HG02852 (cell line): Measurements from ENCODE around the gene MAP4K3.

Source experiments
- ATAC-seq: cut with Tn5 transposase; IDR thresholded peaks from one replicate; pipeline ENCODE4 v1.9.1; 2021; ENCODE audit warnings: mild to moderate bottlenecking, moderate library complexity; ENCODE audit not compliant: unreplicated experiment

The MAP4K3 gene

DNA sequence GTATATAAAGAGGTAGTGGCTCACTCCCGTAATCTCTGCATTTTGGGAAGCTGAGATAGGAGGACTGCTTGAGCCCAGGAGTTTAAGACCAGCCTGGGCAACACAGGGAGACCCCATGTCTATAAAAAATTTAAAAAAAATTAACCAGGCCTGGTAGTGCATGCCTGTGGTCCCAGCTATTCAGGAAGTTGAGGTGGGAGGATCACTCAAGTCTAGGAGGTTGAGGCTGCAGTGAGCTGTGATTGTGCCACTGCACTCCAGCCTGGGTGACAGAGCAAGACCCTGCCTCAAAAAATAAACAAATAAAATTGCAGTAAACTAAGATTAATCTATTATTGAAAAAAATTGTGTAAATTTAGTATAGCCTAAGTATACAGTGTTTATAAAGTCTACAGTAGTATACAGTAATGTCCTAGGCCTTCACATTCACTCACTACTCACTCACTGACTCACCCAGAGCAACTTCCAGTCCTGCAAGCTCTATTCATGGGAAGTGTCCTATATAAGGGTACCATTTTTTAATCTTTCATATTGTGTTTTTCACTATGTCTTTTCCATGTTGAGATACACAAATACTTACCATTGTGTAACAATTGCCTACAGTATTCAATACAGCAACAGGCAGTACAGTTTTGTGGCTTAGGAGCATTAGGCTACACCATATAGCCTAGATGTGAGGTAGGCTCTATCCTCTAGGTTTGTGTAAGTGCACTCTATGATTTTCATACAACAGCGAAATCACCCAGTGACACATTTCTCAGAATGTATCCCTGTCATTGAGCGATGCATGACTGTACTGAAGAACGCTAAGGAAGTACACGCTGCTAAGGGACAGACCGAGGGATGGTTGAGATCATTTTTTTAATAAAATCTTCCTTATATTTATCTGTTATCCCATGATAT, 10.4 kb upstream of the MAP4K3 start:
- ATAC-seq: no peak

DNA sequence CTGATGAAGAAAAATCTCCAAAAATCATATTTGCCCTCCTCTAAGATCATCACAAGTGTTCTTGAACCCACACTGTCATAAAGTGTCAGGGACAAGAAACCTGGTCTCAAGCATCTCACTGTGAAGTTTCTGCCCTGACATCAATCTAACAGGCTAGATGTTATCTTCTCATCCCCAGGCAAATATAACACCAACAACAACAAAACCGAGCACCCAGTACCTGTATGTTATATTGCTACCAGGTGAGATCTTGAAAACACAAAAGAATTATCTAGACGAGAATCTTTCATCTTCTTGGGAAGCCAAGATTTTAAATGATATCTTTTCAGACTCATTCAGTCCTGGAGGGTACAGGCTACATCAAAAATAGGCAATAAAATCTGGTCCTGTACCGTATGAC, 8.8 kb upstream of the MAP4K3 start:
- no peak for ATAC-seq

DNA sequence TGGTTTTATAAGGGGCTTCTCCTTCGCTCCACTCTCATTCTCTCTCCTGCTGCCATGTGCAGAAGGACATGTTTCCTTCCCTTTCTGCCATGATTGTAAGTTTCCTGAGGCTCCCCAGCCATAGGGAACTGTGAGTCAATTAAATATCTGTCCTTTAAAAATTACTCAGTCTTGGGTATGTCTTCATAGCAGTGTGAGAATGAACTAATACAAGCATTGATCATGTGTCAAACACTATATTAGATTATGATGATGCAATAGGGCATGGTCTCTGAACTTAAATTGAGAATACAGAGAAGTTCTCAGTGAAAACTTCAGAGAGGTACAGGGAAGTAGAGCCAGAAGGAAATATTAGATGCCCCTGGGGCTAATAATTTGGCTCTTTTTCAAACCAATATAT, 5.9 kb upstream of the MAP4K3 start:
- ATAC-seq: no peak

DNA sequence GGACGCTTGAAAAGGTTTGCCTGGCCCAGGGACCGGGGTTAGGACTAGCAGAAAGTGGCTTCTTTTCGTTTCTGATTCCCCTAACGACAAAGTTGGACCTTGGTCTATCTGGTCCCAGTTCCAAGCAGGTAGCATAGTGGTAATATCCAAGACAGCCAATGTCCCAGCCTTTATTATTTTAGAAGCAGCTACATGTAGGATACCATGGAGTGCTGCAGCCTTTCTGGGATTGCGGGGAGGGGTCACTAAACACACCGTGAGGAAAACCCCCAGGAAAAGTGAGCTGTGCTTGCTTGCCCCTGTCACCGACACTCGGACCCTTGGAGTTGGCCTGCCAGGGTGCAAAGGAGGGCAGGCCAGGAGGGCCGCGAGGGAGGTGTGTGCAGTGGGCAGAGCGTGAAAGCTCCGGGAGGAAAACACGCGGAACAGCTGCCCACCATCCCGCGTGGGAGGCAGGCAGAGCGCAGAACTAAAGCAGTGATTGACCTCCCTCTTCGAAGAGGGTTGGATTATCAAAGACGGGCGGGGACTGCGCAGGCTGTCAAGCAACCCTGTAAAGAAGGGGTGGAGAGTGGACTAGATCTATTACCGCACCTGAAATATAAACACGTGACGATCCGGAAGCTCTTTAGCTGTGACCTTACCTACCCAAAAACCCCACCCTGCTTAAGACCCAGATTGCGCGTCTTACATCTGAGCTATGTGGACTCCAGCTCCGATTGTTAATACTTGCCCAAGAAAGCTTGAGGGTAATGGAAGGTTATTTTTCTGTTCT, 624 bp upstream of the MAP4K3 start:
- peak; percentile 38 for ATAC-seq

DNA sequence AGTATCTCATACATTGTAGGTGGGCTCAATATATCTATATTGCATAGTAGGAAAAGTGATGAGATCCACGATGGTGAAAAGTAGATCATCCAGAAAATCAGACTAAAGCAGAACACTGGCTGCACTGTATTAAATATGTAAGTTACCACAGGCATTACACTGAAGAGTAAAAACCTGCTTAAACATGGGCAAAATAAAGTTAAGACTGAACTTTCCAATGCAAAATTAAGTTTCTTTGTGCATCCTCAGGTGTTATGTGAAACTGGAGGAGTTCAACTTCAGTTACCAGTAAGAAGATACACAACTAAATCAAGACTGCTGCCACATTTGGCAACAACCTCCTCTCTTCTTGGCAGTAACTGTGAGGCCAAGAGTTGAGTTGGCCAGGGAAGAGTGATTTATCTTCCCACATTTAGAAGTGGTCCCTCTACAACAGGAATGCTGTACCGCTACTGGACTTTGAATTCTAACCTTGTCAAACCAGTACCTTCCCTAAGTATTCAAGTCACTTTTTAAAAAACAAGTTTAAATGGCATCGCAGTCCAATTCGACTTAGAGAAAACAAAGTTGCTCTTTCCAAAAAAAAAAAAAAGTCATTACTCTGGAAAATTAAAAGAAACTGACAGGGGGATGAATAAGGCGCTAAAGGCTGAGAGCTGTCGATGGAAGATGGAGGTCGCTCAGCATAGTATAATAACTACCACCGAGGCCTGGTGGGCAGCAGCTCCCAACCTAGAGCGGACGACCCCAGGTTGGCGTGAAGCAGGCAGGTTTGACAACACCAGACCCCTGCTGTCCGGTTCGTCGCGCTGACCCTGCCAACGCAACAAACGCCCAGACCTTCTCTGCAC, 1.1 kb downstream of the MAP4K3 start:
- ATAC-seq: no peak

DNA sequence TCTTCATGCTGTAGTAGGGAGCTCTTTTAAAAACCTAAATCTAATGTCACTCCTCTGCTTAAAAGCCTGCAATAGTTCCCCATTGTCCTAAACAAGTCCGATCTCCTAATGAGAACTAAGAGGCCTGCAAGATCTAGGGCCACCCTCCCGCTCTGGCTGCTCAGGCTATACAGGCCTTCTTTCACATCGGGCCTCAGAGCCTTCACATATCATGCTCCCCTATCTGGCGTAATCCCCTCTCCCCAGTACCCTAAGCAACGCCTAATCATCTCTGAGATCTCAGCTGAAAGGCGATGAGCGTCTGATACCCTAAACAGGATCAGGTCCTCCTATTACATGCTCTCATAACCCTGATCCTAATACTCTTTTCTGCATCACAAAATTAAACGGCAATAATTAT, 1.9 kb downstream of the MAP4K3 start:
- ATAC-seq: no peak

DNA sequence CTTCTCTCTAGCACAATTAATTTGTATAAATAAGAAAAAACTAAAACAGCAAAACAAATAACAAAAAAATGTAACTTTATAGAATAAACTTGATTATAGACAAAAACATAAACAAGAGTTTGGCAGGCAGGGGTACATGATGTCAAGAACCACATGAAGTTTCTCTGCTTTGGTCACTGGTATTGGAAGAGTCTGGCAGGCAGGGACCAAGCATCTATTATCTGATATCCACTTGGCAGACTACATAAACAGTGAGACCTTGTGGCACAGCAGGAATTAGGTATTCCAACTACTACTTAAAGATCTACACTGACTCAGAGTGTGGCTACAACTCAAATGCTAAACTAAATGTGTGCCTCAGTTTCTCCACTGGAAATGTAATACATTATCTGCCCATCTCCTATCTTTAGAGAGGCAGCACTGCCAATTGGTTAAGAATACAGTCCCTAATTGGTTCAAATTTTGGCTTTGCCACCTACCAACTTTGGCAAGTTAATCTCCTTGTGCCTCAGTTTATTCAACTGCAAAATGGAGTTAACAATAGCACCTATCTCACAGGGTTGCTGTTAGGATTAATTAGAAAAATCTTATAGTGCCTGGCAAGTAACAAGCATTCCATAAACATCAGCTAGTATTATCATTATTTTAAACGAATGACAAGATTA, 2.7 kb downstream of the MAP4K3 start:
- no peak for ATAC-seq

DNA sequence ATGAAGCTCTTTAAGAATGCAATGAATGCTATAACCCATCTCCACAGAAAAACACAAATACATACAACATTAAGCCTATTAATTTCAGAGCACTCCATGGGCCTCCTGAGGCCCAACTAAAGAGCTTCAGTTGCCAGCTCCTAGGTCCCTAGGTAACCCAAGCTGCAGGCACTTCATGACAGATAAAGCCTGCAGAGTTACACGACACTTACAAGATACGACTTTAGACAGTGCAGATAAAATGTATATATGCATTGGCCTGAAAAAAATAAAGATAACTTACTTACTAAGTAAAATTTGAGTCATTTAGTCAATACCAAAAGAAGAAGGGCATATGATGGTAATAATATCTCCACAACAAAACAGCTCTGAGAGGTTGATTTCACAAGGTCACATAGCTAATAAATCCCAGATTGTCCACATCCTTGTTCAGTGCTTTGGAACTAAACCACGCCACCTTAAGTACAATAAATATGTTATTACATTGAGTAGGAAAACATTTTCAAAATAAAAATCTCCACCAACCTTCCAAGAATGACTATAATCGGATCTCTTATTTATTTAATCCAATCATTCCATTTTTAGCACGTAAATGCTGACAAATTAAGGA, 3.4 kb downstream of the MAP4K3 start:
- ATAC-seq: no peak

DNA sequence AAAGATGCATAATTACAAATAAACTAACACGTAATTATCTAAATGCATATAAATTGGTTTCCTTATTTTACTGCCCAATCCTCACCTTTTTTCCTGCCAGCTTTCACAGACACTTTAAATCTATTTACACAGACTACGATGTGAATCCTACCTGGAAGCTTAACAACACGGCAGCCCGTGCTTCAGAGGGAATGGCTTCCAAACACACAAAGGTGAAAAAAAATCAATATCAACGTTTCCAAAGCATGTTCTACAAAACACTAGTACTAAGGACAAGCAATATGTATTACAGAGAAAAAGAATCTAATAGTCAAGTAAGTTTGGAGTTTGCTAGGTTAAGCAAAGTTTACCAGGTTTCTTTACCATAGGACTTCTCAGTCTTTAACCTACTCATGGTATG, 4.4 kb downstream of the MAP4K3 start:
- no peak for ATAC-seq

DNA sequence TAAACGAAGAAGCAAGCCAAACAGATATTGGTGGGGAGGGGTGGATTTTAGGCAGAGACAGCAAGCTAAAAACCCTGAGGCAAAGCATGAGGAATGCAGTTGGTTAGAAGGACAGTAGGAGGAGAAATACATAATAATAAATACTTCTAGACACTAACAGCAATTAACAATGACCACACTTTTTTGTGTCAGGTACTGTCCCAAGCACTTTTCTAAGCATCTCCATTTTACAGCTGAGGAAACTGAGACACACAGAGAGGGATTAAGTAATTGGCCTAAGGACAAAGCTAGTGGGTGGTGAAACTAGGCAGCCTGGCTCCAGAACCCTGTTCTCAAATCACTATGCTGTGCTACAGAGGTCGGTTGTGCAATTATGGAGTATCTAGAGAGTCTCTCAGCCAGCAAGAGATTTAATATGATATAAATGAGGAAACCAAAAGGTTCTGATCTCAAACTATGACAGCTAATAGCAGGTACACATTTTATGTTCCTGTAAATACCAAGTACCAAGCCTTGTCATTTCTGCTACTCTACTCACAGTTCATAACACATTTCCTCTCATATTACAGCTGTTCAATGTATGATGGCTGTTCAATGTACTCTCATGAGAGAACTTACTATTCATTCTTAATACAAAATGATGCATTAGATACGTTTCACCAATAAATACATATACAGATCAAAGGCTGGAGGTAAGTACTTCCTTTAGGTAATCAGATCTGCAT, 5.3 kb downstream of the MAP4K3 start:
- no peak for ATAC-seq

DNA sequence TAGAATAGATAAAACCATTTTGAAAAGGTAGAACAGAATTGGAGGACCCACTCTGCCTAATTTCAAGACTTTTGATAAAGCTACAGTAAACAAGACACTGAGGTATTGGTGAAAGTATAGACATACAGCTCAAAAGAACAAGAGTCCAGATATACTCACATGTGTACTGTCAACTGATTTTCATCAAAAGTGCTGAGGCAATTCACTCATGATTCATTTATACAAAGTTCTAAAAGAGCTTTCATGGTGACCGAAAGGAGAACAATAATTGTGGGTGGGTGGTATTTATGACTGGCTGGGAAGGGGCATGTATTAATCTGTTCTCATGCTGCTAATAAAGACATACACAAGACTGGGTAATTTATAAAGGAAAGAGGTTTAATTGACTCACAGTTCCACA, 7.3 kb downstream of the MAP4K3 start:
- ATAC-seq: no peak

DNA sequence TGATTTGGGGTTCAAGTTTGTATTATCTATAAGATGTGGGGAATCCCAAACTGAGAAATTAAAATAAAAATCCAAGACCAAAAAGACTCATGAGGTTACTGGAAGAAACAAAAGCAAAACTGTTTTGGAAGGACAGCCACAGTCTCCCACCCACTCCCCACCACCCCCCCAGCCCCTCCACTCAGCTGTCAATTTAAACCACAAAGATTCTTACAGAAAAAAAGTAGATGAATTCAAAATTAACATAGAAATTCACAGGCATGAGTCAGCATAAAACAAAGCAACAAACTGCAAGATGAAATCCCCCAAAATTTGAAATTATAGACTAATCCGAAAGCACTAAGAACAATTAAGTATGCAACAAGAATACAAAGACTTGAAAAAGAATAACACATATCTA, 12.1 kb downstream of the MAP4K3 start:
- ATAC-seq: no peak

DNA sequence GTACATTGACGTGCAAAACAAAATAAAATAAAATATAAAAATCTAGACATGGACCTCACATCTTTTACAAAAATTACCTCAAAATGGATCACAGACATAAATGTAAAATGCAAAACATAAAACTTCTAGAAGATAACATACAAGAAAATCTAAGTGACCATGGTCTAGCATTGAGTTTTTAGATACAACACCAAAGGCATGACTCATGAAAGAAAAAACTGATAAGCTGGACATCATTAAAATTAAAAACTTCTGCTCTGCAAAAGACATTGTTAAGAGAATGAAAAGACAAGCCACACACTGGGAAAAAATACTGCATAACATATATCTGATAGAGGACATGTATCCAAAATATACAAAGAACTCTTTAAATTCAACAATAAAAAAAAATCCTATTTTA, 14.4 kb downstream of the MAP4K3 start:
- no peak for ATAC-seq

DNA sequence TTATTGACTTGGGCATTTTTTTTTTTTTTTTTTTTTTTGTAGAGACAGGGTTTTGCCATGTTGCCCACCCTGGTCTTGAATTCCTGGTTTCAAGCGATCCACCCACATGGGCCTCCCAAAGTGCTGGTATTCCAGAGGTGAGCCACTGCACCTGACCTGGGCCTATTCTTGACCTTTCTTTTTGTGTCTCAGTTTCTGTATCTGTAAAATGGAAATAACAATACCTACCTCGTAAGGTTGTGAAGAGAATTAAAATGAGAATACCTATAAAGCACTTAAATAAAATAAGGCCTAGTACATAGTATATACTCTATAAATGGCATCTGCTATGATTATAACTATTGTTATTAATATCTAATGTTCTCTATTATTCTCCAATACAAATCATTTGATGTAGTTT, 15.7 kb downstream of the MAP4K3 start:
- no peak for ATAC-seq

DNA sequence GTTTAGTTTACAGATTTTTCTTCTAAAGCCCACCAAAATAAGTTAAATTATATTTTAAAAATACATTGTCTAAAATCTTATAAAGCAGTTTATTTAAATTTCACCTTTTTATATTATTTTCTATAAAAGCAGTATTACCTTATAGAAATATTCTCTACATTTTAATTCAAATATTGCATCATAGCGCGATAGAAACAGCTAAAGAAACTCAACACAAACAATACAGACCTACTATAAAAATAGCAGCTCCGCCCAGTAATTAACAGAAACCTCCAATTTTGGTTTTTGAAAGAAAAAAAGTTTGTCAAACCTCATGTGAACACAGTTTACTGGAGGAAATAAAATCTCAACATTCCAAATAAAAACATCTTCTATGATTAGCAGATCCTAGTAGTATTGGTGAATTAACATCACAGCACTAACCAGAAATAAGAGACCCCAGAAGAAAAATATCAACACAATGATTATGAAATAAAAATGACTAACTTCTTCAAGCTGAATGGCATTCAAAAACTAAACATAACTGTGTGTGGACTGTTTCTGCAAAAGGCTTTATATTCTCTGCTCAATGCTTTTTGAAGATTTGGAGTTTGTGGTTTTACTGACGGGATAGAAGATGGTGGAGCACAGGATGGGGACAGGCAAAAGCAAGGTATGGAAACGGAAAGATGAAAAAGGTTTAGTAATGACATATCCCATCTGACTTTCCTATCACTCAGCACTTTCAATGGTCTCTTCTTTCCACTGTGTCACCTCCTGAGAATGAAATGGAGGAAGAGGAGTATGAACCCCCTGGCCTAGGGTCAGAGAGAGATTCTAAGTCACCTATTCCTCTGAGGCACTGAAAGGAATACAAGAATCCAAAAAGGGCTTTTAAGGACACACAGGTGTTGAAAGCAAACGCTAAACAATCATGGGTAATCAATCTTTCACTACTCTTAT, 17.5 kb downstream of the MAP4K3 start:
- ATAC-seq: no peak

DNA sequence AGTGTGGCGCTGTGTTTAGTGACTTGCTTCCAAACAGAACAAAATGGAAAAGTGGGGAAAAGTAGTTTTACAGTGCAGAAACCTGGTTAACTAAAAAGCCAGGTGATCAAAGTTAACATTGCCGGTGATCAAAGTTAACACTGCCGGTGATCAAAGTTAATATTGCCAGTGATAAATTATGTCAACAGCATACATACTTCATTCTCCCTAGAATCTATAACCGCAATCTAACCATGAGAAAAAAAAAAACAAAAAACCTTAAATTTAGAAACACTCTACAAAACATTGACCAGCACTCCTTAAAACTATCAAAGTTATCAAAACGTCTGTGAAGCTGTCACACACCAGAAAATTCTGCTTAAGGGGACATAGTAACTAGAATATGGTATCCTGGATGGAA, 18.6 kb downstream of the MAP4K3 start:
- ATAC-seq: no peak

DNA sequence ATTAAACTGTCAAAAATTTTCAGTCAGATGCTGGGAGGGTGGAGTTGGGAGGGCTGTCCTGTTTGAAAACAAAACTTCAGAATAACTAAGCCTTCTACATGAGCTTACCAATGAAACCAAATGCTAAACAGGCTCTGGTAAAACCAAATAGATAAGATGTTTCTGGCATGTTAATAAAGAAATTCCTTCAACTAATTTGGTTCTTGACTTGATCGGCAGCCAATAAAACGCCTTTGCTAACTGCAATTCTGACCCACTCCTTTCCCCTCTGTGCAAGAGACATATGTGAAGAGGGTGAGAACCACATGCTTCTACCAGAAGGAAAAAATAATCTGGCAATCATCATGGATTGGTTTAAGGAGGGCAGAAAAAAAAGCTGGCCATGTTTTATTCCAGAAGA, 20.9 kb downstream of the MAP4K3 start:
- ATAC-seq: no peak

DNA sequence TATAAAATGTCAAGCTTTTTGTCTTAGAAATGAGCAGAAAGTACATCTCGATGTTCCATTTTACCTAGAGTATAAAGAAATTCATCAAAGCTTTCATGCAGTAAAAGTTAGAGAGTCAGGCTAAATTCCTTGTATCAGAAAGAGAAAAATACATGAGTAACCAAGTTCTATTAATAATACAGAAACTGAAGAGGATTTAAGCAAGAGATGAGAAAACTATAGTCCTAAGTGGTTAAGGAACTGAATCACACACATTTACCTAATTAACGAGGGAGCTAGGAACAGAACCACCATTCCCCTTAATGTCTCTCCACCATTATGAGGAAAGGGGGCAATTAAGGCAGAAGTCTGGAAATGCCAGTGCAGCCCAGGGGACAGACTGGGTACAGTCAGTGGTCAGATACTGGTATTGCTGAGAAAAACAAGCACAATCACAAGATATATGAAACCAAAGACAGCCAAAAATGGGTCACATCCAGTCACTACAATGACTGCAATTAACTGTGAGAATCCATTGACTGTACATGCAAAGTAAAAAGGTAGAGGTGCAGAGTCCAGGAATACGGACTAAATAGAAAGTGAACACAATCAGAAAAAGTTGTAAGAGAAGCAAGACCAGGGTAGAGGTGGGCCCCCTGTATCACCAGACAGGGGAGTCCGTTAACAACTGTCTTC, 23.9 kb downstream of the MAP4K3 start:
- no peak for ATAC-seq
